Measurements from ENCODE around the gene LRRC42.

- TF ChIP-seq CTCF (IDR thresholded peaks at IDR 0.05) (no peak), POLR2A (IDR thresholded peaks at IDR 0.05) (no peak), POLR2AphosphoS5 (IDR thresholded peaks at IDR 0.05) (no peak), EP300 (IDR thresholded peaks at IDR 0.05) (no peak)
These were observed 18.7 kb upstream of the LRRC42 start for GRCh38 chr1:53927376-53927881.

All from sigmoid colon (tissue), 4 donors.